Measurements from ENCODE around the gene DNAI2. TPM values are rescaled to one million over a fixed set of nuclear protein-coding genes. Genes with fewer than 3 reads are reported as not detected.

DNAI2 gene
- total and polyA plus RNA-seq, 7 donors: not detected

DNA sequence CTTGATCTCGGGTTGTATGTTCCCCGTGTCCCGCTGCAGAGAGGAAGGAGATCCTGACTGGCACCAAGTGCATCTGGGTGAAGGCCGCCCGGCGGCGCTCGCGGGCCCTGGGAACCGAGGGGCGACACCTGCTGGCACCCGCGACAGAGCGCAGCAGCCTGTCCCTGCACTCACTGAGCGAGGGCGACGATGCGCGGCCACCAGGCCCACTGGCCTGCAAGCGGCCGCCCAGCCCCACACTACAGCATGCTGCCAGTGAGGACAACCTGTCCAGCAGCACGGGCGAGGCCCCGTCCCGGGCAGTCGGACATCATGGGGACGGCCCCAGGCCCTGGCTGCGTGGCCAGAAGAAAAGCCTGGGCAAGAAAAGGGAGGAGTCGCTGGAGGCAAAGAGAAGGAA, 80.1 kb downstream of the DNAI2 start:
- Histone ChIP-seq H3K9me3 (no peaks in the 10 kb centered on the region), H3K27me3 (ENCODE audit: insufficient read depth in 3 of 3, low read length in 2 of 3) (peaks cover 0 to 88% (median 36%) of the 10 kb centered on the region in 3 donors), H3K27ac (no peak overlapping the region), H3K4me3 (no peak overlapping the region), H3K4me1 (no peaks in the 10 kb centered on the region), H3K36me3 (ENCODE audit: insufficient read depth in 1 of 2, low read depth in 1 of 2) (no peaks in the 10 kb centered on the region)
- intact Hi-C loops (cut with DNase I): loop anchor here (2.0 to 5.0 kb wide), 2 partner anchors 52 to 53 kb away; no protein-coding TSS in a partner anchor
- DNase-seq: peak in 1 of 2 donors; percentile 45
- WGBS, 3 donors: 18 to 22% (median 21%) methylated on average over 28 to 29 of the region's 29 CpGs
- TF ChIP-seq, protein P1, sequence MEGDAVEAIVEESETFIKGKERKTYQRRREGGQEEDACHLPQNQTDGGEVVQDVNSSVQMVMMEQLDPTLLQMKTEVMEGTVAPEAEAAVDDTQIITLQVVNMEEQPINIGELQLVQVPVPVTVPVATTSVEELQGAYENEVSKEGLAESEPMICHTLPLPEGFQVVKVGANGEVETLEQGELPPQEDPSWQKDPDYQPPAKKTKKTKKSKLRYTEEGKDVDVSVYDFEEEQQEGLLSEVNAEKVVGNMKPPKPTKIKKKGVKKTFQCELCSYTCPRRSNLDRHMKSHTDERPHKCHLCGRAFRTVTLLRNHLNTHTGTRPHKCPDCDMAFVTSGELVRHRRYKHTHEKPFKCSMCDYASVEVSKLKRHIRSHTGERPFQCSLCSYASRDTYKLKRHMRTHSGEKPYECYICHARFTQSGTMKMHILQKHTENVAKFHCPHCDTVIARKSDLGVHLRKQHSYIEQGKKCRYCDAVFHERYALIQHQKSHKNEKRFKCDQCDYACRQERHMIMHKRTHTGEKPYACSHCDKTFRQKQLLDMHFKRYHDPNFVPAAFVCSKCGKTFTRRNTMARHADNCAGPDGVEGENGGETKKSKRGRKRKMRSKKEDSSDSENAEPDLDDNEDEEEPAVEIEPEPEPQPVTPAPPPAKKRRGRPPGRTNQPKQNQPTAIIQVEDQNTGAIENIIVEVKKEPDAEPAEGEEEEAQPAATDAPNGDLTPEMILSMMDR (IDR thresholded peaks at IDR 0.05): peak; percentile 16
- peak in 1 of 4 donors; percentile 33 for ATAC-seq

GRCh38 chr17:74354561-74354960, 80.5 kb downstream of the DNAI2 start:
- H3K27me3 ChIP-seq (ENCODE audit: insufficient read depth in 3 of 3, low read length in 2 of 3): peaks cover 0 to 86% (median 36%) of the 10 kb centered on the region in 3 donors
- no peaks in the 10 kb centered on the region for H3K36me3 ChIP-seq (ENCODE audit: insufficient read depth in 1 of 2, low read depth in 1 of 2)
- no peaks in the 10 kb centered on the region for H3K4me1 ChIP-seq
- H3K27ac ChIP-seq: no peak overlapping the region
- intact Hi-C loops (cut with DNase I): loop anchor here (2.0 to 5.0 kb wide), 2 partner anchors 52 to 54 kb away; no protein-coding TSS in a partner anchor
- no peaks in the 10 kb centered on the region for H3K9me3 ChIP-seq
- no peak overlapping the region for H3K4me3 ChIP-seq
- TF ChIP-seq, protein P1 (IDR thresholded peaks at IDR 0.05): no peak
- no peak for DNase-seq
- no peak for ATAC-seq
- WGBS, 3 donors: 81 to 87% (median 83%) methylated on average over 10 of the region's 10 CpGs

- Histone ChIP-seq H3K4me1 (no peaks in the 10 kb centered on the region), H3K36me3 (ENCODE audit: insufficient read depth in 1 of 2, low read depth in 1 of 2) (no peaks in the 10 kb centered on the region), H3K27me3 (ENCODE audit: insufficient read depth in 3 of 3, low read length in 2 of 3) (peaks cover 0 to 86% (median 36%) of the 10 kb centered on the region in 3 donors), H3K4me3 (no peak overlapping the region), H3K9me3 (no peaks in the 10 kb centered on the region), H3K27ac (no peak overlapping the region)
- TF ChIP-seq, protein P1 (IDR thresholded peaks at IDR 0.05): no peak
- 81 to 82% (median 82%) methylated on average over 8 of the region's 8 CpGs for WGBS, 3 donors
- no peak for ATAC-seq
- intact Hi-C loops (cut with DNase I): loop anchor here in 1 of 2 donors (2.0 kb wide), 1 partner anchor 54 kb away; no protein-coding TSS in a partner anchor
- no peak for DNase-seq
Measured at GRCh38 chr17:74355065-74355464, 81.0 kb downstream of the DNAI2 start.

DNA sequence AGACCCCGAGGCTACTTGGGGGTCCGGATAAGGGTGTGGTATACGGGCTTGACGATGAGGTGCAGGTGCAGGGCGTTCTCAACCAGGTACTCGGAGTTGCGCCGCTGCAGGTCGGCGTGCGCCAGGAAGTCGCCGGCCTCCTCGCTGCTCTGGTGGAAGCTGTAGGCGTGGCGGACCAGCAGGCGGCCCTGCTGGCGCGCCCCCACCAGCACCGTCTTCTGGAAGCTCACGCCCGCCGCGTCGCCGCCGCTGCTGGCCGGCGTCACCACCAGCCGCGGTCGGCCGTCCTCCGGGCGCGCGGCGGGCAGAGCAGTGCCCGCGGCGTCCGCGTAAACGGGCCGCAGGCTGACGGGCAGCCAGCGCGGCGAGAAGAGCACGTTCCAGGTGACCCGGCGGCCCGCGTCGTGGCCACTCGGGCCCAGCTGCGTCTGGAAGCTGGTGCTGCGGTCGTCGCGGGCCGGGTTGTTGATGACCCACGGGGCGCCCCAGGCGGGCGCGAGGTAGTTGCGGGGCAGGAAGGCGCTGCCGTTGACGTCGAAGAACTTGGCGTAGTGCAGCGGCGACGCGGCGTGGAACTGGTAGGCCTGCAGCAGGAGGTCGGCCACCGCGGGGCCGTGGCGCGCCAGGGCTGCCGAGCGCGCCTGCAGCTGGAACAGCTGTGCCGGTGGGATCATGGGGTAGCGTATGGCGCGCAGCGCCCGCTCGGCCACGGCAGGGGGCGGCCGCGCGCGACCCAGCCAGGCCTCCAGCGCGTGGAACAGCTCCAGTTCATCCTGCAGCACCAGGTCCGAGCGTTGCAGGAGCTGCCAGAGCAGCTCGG, 82.8 kb downstream of the DNAI2 start:
- H3K4me1 ChIP-seq: no peaks in the 10 kb centered on the region
- peak overlapping the region; percentile 49 for H3K4me3 ChIP-seq
- DNase-seq (no peak), ATAC-seq (peak in 3 of 4 donors; percentile 31 to 51 (median 43))
- H3K27me3 ChIP-seq (ENCODE audit: insufficient read depth in 3 of 3, low read length in 2 of 3): peaks cover 0 to 93% (median 31%) of the 10 kb centered on the region in 3 donors
- no peak overlapping the region for H3K27ac ChIP-seq
- WGBS, 3 donors: 2 to 4% (median 3%) methylated on average over 84 to 105 of the region's 105 CpGs
- TF ChIP-seq, protein P1 (IDR thresholded peaks at IDR 0.05): no peak
- no peaks in the 10 kb centered on the region for H3K9me3 ChIP-seq
- intact Hi-C loops (cut with DNase I): no loop called here
- H3K36me3 ChIP-seq (ENCODE audit: insufficient read depth in 1 of 2, low read depth in 1 of 2): no peaks in the 10 kb centered on the region
